GM23248 (cell line): ENCODE results near the gene FAM228B.

Experiments used
- EZH2 ChIP-seq: fragments of 200-600 bp; sonication (generic); IDR thresholded peaks from 2 replicates; pipeline ENCODE4 v1.6.1; 2018; ENCODE audit warnings: antibody characterized with exemption, mild to moderate bottlenecking; ENCODE audit not compliant: insufficient read depth, poor library complexity, severe bottlenecking
- EZH2phosphoT487 ChIP-seq: fragments of 200-600 bp; sonication (generic); IDR thresholded peaks from 2 replicates; pipeline ENCODE4 v1.6.1; 2018; ENCODE audit warnings: antibody characterized with exemption, moderate library complexity, mild to moderate bottlenecking, low read depth; ENCODE audit not compliant: insufficient read depth

DNA sequence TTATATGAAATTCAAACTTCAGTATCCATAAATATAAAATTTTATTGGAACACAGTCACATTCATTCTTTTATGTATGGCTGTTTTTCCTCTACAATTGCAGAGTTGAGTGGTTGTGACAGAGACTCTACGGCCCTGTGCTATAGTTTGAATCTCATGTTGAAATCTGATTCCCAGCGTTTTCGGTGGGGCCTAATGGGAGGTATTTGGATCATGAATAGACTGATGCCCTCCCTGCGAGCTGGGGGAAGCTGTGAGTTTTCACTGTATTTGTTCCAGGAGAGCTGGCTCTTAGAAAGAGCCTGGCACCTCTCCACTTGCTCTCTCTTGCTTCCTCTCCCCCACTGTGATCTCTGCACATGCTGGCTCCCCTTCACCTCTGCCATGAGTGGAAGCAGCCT is 1.8 kb upstream of the FAM228B start:
- TF ChIP-seq EZH2 (no peak), EZH2phosphoT487 (no peak)
